ENCODE results near the gene DBN1. TPM values are rescaled to one million over a fixed set of nuclear protein-coding genes. Genes with fewer than 3 reads are reported as not detected.
A peak's percentile ranks its signal among the peaks of the same experiment; 100 is the strongest.

DBN1 gene
- polyA plus RNA-seq, 1 experiment = 164 TPM

GRCh38 chr5:177482359-177482795, 8.9 kb upstream of the DBN1 start:
- no peak for DNase-seq (ENCODE audit: low read depth, low spot score)
- no peak for TF ChIP-seq CTCF (IDR thresholded peaks at IDR 0.05; ENCODE audit: low read depth, low read length)
- Histone ChIP-seq H3K27me3 (ENCODE audit: control insufficient read depth, insufficient read depth, low read length) (no peaks in the 10 kb centered on the region), H3K4me3 (ENCODE audit: low read depth, low read length) (no peak overlapping the region), H3K9me3 (ENCODE audit: control insufficient read depth, insufficient read depth, low read length) (no peaks in the 10 kb centered on the region), H3K27ac (ENCODE audit: low read depth, low read length) (peak overlapping the region; percentile 21)
- ChIA-PET CTCF (no interaction called here), POLR2A (interaction anchor here (13.1 kb wide), 1 partner anchor 10 kb away, joined by 230 read pairs; the partner anchor contains the start of gene PDLIM7)

- CTCF ChIA-PET = interaction anchor here (1.0 to 1.4 kb wide), 3 partner anchors 22 to 89 kb away, joined by 3 to 7 read pairs (median 4); no protein-coding TSS in a partner anchor
- no peaks in the 10 kb centered on the region for H3K9me3 ChIP-seq (ENCODE audit: control insufficient read depth, insufficient read depth, low read length)
- DNase-seq (ENCODE audit: low read depth, low spot score) = no peak
- POLR2A ChIA-PET = interaction anchor here (1.6 to 13.1 kb wide), 3 partner anchors 8 to 23 kb away, joined by 9 to 230 read pairs (median 9); partner anchors contain the start of gene PDLIM7
- no peaks in the 10 kb centered on the region for H3K27me3 ChIP-seq (ENCODE audit: control insufficient read depth, insufficient read depth, low read length)
- H3K4me3 ChIP-seq (ENCODE audit: low read depth, low read length) = no peak overlapping the region
- TF ChIP-seq CTCF (IDR thresholded peaks at IDR 0.05; ENCODE audit: low read depth, low read length) = no peak
- peak overlapping the region; percentile 77 for H3K27ac ChIP-seq (ENCODE audit: low read depth, low read length)
Observed at GRCh38 chr5:177479774-177480173, 6.3 kb upstream of the DBN1 start.

GRCh38 chr5:177478711-177479646, 5.5 kb upstream of the DBN1 start:
- Histone ChIP-seq H3K27ac (ENCODE audit: low read depth, low read length) (peak overlapping the region; percentile 77), H3K27me3 (ENCODE audit: control insufficient read depth, insufficient read depth, low read length) (no peaks in the 10 kb centered on the region), H3K4me3 (ENCODE audit: low read depth, low read length) (no peak overlapping the region), H3K9me3 (ENCODE audit: control insufficient read depth, insufficient read depth, low read length) (no peaks in the 10 kb centered on the region)
- CTCF ChIA-PET = interaction anchor here (1.4 to 3.7 kb wide), 3 partner anchors 22 to 88 kb away, joined by 4 to 11 read pairs (median 11); no protein-coding TSS in a partner anchor
- POLR2A ChIA-PET = interaction anchor here (1.4 to 13.1 kb wide), 5 partner anchors 7 to 89 kb away, joined by 4 to 230 read pairs (median 9); partner anchors contain the start of gene PDLIM7
- TF ChIP-seq CTCF (IDR thresholded peaks at IDR 0.05; ENCODE audit: low read depth, low read length) = no peak
- no peak for DNase-seq (ENCODE audit: low read depth, low spot score)

GRCh38 chr5:177477701-177478477, 4.5 kb upstream of the DBN1 start:
- no peak for TF ChIP-seq CTCF (IDR thresholded peaks at IDR 0.05; ENCODE audit: low read depth, low read length)
- Histone ChIP-seq H3K9me3 (ENCODE audit: control insufficient read depth, insufficient read depth, low read length) (no peaks in the 10 kb centered on the region), H3K27ac (ENCODE audit: low read depth, low read length) (peak overlapping the region; percentile 31), H3K27me3 (ENCODE audit: control insufficient read depth, insufficient read depth, low read length) (no peaks in the 10 kb centered on the region), H3K4me3 (ENCODE audit: low read depth, low read length) (no peak overlapping the region)
- DNase-seq (ENCODE audit: low read depth, low spot score) = no peak
- ChIA-PET POLR2A (interaction anchor here (1.1 to 13.1 kb wide), 5 partner anchors 9 to 88 kb away, joined by 4 to 230 read pairs (median 4); partner anchors contain the start of gene PDLIM7), CTCF (interaction anchor here (1.2 to 3.7 kb wide), 3 partner anchors 15 to 24 kb away, joined by 3 to 11 read pairs (median 11); no protein-coding TSS in a partner anchor)
